ENCODE data around the gene IQSEC3.
"Not testable (repeated sequence)": the region's sequence is repeated elsewhere in the genome, so short reads cannot be mapped to it uniquely, and the experiment has no call there.

Gene IQSEC3

DNA sequence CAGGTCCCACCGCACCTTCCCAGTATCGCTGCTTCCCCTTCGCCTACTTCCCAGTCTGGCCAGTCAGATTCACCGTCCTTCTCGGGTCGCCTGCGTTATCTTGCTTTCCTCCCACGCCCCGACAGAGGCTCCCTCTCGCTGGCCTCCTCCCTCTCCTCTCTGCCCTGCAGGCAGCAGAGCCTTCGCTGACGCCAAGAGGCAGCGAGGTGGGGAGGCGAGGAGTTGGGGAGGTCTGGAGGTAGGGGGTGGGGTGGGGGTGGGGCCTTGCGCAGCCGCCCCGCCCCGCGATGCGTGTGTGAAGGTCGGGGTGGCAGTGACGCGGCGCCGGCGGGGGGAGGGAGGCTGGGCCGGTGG is at the start of gene IQSEC3:
TSS of gene IQSEC3 (plus strand) at position 340 of the 354 bp plus-strand sequence. CDS start 116 bp downstream, outside the sequence.
- DNase-seq, result not testable (repeated sequence)

DNA sequence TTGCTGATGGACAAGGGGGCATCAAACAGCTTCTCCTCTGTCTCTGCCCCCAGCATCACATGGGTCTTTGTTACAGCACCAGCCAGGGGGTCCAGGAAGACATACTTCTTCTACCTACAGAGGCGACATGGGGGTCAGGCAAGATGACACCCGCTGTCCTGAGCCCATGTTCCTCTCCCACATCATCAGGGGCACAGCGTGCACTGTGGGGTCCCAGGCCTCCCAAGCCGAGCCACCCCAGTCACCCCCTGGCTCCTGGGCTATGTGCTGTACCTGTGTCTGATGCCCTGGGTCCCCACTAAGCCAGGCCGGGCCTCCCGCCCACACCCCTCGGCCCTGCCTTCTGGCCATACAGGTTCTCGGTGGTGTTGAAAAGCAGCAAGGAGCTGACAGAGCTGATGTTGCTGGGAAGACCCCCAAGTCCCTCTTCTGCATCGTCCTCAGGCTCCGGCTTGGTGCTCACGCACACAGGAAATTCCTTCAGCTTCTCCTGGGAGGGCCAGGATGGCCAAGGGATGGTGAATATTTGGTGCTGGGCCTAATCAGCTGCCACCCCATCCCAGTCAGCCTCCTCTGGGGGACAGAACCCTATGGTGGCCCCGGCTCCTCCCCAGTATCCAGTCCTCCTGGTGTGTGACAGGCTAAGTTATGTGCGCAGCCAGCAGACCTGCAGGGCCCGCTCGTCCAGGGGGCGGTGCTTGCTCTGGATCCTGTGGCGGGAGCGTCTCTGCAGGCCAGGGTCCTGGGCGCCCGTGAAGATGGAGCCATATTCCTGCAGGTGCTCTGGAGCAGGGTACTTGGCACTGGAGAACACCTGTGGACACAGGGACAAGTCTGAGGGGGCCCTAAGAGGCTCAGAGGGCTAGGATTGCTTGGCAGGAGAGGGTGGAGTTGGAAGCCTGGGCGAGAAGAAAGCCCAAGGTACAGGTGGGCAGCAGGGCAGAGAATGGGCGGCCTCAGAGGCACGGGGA is 48.9 kb upstream of the IQSEC3 start:
- DNase-seq, result not testable (repeated sequence)

DNA sequence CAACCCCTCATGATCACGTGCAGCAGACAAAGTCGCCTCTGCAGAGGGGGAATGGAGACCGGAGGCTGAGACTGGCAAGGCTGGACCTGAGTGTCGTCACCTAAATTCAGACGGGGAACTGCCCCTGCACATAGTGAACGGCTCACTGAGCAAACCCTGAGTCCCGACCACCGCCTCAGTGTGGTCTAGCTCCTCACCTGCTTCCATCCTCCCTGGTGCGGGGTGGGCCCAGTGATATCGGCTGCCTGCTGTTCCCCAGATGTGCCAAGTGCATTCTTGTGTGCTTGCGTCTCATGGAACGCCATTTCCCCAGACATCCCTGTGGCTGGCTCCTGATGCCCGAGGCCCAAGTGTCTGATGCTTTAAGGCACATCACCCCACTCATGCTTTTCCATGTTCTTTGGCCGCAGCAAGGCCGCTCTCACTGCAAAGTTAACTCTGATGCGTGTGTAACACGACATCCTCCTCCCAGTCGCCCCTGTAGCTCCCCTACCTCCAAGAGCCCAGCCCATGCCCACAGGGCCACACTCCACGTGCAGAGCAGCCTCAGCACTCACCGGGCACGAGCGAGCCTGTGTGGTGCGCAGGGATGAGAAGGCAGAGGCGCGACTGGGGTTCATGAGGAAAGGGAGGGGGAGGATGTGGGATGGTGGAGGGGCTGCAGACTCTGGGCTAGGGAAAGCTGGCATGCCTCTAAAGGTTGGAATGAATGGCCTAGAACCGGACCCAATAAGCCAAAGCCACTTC is 47.6 kb upstream of the IQSEC3 start:
- not testable (repeated sequence) for DNase-seq

DNA sequence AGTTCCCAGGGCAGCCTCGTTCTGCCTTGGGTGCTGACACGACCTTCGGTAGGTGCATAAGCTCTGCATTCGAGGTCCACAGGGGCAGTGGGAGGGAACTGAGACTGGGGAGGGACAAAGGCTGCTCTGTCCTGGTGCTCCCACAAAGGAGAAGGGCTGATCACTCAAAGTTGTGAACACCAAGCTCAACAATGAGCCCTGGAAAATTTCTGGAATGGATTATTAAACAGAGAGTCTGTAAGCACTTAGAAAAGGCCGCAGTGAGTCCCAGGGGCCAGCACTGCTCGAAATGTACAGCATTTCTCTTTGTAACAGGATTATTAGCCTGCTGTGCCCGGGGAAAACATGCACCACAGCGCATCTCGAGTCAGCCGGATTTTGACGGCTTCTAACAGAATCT is 46.7 kb upstream of the IQSEC3 start:
- DNase-seq, result not testable (repeated sequence)

DNA sequence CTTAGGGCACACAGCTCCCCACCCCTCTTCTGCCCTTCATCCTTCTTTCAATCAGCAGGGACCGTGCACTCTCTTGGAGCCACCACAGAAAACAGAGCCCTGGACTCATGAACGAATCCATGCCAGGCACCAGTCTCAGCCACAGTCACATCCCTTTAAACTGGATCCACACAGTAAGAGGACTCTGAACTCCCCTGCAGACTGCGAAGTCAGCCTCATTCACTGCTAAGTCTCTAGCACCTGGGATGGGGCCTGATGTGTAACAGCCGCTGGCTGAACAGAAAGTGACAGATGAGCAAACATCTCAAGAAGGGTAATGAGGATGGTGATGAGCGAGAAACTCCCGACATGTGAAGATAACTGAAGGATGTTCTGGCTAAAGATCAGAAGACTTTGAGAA is 45.8 kb upstream of the IQSEC3 start:
- no peak for DNase-seq

DNA sequence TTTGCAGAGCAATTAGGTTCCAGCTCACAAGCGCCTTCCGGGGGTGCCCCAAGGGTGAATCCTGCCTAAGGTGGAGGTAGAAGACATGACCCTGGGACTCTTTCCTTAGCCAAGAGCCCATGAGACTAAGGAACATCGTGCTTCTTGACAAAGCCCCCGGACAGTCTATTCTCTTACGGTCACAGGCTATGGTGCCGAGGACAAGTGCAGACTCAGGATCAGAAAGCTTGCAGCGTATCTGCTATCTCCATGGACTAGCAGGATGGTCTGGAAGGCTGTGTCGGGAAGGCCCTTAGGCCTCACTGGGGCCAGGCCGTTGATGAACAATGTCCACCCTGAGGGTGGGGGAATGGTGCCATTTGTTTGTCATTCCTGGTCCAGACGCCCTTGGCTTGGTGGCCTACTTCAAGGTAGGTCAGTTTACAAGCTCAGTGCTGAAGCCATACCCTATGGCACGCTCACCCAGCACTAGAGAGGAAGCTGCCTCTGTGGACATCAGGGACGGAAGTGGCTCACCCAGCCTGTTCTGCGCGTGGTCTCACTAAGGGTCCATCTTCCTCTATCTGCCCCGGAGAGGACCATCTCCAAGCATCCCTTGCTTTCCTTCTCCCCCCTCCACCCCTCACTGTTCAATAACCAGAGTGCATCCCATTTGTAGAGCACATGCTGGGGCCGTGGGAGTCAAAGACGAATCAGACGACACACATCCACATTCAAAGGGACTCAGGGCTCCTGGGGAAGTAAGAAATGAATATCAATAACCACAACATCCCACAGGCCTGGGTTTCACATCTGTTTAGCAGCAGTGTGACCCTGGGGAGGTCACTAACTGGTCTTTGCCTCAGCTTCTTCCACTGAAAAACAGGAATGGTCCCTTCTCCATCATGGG is 45.0 kb upstream of the IQSEC3 start:
- DNase-seq, result no peak

DNA sequence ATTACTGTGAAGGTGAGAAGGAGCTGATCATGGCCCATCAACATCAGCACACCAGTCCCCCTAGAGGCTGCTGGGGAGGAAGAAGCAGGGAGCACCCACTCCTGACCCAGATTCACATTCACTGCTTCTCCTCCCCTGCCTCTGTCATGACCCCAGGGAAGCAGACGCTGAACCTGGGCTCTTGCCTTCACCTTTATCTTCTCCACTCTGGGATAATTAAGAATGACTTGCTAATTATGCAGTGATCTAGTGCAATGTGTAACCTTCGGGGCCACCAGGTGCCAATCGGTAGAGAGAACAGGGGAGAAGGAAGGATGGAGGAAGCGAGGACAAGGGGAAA is 44.4 kb upstream of the IQSEC3 start:
- no peak for DNase-seq

DNA sequence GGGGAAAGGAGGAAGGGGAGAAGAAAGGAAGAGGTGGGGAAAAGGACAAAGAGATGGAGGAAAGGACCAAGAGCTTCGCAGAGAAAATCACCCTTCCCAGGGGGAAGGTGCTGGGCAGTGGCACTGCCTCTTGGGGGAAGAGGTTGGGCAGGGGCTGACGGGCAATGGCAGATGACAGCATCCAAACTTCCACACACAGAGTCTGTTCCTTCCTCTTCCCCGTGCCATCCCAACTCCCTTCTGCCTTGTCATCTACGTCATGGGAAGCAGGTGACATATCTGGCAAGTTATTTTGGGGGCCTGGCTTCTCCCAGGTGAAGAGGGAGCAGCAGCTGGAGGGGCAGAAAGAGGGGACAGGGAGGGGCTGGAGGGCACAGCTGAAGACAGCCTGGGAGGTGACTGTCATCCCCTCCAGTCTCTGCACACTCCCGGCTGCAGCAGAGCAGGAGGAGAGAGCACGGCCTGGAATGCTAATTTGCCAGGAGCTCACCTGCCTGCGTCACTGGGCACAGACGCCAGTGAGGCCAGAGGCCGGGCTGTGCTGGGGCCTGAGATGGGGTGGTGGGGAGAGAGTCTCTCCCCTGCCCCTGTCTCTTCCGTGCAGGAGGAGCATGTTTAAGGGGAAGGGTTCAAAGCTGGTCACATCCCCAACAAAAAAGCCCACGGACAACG is 43.9 kb upstream of the IQSEC3 start:
- no peak for DNase-seq

DNA sequence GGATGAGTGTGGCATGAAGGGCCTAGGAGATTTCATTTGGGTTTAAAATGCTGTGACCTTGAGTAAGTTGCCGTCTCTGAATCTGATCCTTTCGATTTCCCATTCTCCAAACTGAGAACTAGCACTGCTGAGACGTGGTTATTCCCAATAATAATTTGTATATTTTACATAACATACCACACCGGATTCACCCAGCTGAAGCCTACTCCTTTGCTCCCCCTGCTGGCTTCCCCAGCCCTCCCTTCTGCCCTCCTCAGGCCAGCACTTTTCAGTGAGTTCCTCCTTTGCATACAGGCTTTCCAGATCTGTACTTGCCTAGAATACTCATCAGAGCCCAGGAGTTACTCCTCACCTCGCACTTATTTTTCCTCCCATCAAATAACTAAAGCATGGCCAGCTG is 38.7 kb upstream of the IQSEC3 start:
- not testable (repeated sequence) for DNase-seq

DNA sequence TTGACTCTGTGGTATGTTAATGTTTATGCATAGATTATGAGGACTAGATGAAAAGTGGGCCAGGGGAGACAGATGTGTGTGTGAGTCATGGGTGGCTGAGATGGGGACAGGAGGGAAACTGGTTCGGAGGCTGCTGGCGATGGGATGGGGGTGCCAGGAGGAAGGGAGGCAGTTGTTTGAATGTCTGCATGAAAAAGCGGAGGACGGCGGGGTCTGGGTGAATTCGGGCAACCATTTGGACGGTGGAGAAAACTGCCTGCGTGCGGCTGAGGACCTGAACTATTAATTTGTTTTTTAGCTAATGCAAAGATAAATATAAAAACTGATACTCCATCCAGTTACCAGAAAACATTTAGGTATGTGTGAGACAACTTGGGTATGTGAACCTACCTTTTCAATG is 27.8 kb upstream of the IQSEC3 start:
- not testable (repeated sequence) for DNase-seq

DNA sequence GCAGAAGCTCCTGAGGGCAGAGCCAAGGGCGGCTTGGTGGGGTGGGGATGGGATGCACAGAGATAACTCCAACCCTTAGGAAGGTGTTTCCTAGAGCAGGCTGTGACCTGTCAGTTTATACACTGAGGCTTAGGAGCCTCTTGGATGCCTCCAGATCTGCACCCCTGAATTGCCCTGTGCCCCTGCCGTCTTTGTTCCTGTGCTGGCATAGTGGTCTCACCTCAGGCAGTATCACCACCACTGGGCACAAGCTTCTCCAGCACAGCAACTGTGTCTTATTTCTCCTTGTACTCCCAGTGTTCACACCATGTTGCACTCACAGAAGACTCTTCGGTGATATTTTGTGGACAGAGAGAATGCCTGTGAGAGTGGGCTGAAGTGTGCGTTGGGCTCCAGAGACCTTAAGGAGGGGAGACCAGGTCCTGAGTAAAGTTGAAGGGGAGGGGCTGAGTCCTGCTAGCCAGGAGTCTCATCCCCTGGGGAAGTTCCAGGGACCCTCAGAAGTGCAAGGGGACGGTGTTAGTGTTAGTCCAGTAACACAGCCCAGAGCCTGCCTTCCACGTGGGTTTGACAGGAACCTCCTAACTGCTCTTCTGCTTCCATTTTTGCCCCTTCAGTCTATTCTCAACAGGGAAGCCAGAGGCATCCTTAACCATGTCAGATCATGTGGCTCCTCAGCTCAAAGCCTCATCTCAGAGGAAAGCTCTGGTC is 26.9 kb upstream of the IQSEC3 start:
- DNase-seq, result not testable (repeated sequence)

DNA sequence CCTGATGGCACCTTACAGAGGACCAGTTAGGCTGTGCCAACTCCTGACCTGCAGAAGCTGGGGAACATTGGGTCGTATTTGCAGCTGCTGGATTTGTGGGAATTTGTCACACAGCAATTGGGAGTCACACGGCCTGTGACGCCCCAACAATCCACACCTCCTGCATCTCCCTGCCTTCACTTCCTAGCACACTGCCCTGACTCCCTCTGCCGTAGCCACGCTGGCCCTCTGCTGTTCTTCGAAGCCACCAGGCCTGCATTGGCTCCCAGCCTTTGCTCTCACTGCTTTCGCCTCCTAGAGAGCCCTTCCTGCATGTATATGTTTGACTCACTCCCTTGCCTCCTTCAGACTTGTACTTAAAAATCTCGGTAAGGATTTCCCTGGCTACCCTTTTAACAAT is 22.2 kb upstream of the IQSEC3 start:
- not testable (repeated sequence) for DNase-seq

DNA sequence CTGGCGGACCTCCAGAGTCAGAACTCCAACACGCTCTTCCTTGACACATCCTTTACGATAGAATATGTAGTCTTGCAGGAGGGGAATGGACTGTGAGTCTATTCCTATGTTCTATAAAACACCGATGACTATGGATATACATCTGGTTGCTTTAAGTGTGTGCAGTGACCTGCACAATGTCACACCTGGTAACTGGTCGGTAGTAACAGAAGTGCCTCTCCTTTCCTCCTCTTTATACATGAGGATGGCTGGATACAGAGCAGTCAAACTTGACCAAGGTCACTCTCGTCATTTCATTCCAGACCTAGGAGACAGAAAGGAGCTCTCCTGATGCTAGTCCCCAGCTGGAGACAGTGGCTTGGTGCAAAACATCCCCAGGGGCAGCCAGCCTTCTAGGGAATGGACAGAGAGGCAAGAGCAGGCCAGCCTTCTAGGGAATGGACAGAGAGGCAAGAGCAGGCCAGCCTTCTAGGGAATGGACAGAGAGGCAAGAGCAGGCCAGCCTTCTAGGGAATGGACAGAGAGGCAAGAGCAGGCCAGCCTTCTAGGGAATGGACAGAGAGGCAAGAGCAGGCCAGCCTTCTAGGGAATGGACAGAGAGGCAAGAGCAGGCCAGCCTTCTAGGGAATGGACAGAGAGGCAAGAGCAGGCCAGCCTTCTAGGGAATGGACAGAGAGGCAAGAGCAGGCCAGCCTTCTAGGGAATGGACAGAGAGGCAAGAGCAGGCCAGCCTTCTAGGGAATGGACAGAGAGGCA is 21.2 kb upstream of the IQSEC3 start:
- DNase-seq, result not testable (repeated sequence)

DNA sequence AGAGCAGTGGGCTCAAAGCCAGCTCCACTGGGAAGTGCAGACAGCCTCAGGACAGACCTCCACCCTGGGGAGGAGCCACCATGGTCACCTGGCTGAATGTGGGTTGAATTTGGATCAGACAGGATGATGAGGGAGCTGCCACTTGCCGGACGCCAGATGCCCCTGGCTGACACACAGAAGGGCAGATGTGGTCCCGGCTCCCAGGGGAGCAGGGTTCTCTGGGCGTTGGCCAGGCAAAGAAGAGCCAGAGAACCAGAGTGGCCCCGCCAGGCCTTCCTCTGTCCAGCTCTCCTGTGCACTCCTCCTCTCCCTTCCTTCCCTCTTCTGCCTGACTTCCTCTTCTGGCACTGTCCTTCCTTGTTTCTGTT is 20.6 kb upstream of the IQSEC3 start:
- not testable (repeated sequence) for DNase-seq

DNA sequence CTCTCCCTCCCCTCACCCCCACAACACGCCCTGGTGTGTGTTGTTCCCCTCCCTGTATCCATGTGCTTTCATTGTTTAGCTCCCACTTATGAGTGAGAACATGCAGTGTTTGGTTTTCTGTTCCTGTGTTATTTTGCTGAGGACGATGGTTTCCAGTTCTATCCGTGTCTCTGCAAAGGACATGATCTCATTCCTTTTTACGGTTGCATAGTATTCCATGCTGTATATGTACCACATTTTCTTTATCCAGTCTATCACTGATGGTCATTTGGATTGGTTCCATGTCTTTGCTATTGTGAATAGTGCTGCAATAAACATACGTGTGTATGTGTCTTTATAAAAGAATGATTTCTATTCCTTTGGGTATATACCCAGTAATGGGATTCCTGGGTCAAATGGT is 20.0 kb upstream of the IQSEC3 start:
- DNase-seq, result not testable (repeated sequence)

DNA sequence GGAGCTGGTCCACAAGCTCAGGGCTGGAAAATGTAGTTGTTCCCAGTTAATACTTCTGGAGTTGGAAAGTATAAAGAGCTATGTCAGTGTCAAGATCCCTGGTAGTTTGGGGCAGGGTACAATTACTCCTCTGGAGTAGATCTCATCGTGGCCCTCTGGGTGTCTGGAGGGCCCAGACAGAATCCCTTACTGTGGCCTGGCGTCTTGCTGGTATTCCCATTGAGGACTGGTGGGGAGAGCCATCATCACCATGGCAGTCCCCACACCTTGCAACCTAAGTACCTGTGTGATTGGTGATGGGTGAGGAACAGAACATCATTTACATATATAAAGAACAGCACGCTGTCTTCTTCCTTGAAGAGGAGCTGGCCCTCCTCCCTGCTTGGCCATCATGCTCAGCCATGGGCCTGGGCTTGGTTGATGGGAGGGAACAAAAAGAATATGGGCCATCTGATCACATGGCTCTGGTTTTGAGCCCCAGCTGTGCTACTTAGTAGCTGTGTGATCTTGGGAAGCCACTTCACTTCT is 18.8 kb upstream of the IQSEC3 start:
- DNase-seq, result not testable (repeated sequence)

DNA sequence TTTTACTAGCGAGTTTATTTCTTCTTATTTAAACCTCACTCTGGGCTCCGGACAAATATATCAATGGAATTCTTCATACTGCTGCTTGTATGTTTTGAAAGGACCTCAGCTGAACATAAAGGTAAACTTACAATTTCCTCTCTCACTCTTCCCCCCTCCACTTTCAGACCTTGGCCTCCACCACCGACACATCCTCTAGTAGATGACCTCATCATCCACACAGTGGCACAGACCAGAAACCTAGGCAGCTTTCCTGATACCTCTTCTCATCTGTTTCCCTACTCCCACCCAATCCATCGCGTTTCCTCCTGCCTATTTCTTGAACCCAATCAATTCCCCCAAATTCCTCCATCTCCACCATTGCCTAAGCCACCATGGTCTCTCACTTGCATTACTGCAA is 17.4 kb upstream of the IQSEC3 start:
- DNase-seq, result not testable (repeated sequence)

DNA sequence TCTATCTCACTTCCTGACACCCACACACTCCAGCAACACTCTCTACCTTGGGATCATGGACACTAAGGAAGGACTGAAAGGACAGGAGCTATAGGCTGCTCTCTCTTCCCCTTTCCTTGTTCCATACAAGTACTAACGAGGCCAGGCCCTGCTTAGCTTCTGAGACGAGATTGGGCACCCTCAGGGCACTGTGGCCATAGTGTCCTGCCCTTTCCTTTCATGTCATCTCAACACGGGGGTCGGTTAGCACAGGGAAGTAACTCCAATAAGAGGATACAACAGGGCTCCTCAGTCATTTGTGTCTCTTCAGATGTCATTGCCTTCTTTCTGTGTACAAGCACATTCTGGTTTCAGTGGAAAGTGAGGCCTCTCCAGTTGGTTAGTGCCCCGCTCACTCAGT is 15.5 kb upstream of the IQSEC3 start:
- not testable (repeated sequence) for DNase-seq

DNA sequence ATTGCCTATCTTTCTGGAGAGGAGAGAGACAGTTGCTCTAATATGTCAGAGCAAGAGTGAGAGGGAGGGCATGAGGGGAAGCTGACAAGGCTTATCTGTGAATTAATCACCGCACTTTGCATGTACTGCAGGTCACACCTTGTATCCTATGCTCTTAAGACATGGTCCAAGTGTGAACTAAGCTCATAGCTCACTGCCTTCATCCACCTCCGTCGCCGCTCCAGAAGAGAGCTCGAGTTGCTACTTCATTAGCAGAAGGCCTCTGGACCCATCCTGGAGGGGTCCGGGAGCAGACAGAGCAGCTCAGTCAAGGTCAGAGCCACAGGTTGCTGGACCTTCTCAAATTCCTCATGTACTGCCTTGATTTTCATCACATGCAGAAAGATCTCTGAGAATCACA is 14.6 kb upstream of the IQSEC3 start:
- DNase-seq, result not testable (repeated sequence)

All from amygdala (tissue), 56 donors.